ENCODE results near the gene GDF10. TPM values are rescaled to one million over a fixed set of nuclear protein-coding genes. Genes with fewer than 3 reads are reported as not detected.

The GDF10 gene
- total RNA-seq, 4 donors from 2014 or later = 0.79 to 1.2 (median 1.00) TPM; not detected in 1

GRCh38 chr10:47354165-47354564, 54.2 kb downstream of the GDF10 start:
- Histone ChIP-seq H3K9me3 (no peaks in the 10 kb centered on the region), H3K27ac (no peak overlapping the region), H3K36me3 (no peaks in the 10 kb centered on the region), H3K4me3 (no peak overlapping the region), H3K4me1 (no peaks in the 10 kb centered on the region), H3K27me3 (no peaks in the 10 kb centered on the region)
- in situ Hi-C loops (cut with MboI; ENCODE audit: low pct_ligation_motif_present in 1 of 4, low pct_unique_long_range_greater_than_20kb in 1 of 4, low sequenced_read_pairs in 3 of 4) (no loop called here), intact Hi-C loops (cut with DNase I; ENCODE audit: low total_unique reads) (no loop called here)
- DNase-seq = no peak
- TF ChIP-seq POLR2AphosphoS5 (IDR thresholded peaks at IDR 0.05) (no peak), POLR2A (IDR thresholded peaks at IDR 0.05) (no peak), CTCF (IDR thresholded peaks at IDR 0.05) (no peak), EP300 (IDR thresholded peaks at IDR 0.05; ENCODE audit: low read depth) (no peak)
- WGBS, 2 donors (ENCODE audit: low coverage in 1 of 2) = 60 to 81% methylated on average over 1 to 4 of the region's 4 CpGs

GRCh38 chr10:47354900-47355299, 54.9 kb downstream of the GDF10 start:
- Histone ChIP-seq H3K27ac (no peak overlapping the region), H3K27me3 (no peaks in the 10 kb centered on the region), H3K4me1 (no peaks in the 10 kb centered on the region), H3K4me3 (no peak overlapping the region), H3K36me3 (no peaks in the 10 kb centered on the region), H3K9me3 (no peaks in the 10 kb centered on the region)
- DNase-seq = no peak
- intact Hi-C loops (cut with DNase I; ENCODE audit: low total_unique reads) (no loop called here), in situ Hi-C loops (cut with MboI; ENCODE audit: low pct_ligation_motif_present in 1 of 4, low pct_unique_long_range_greater_than_20kb in 1 of 4, low sequenced_read_pairs in 3 of 4) (no loop called here)
- 76% methylated on average over 1 of the region's 1 CpG; no CpG with 5 or more reads in 1 of the 2 donors for WGBS, 2 donors (ENCODE audit: low coverage in 1 of 2)
- TF ChIP-seq POLR2A (IDR thresholded peaks at IDR 0.05) (no peak), POLR2AphosphoS5 (IDR thresholded peaks at IDR 0.05) (no peak), EP300 (IDR thresholded peaks at IDR 0.05; ENCODE audit: low read depth) (no peak), CTCF (IDR thresholded peaks at IDR 0.05) (no peak)

GRCh38 chr10:47356708-47357107, 56.7 kb downstream of the GDF10 start:
- 76% methylated on average over 5 of the region's 5 CpGs; no CpG with 5 or more reads in 1 of the 2 donors for WGBS, 2 donors (ENCODE audit: low coverage in 1 of 2)
- in situ Hi-C loops (cut with MboI; ENCODE audit: low pct_ligation_motif_present in 1 of 4, low pct_unique_long_range_greater_than_20kb in 1 of 4, low sequenced_read_pairs in 3 of 4) = no loop called here
- no peaks in the 10 kb centered on the region for H3K9me3 ChIP-seq
- DNase-seq = no peak
- no peak overlapping the region for H3K4me3 ChIP-seq
- H3K4me1 ChIP-seq = no peaks in the 10 kb centered on the region
- H3K36me3 ChIP-seq = no peaks in the 10 kb centered on the region
- intact Hi-C loops (cut with DNase I; ENCODE audit: low total_unique reads) = no loop called here
- H3K27ac ChIP-seq = no peak overlapping the region
- no peaks in the 10 kb centered on the region for H3K27me3 ChIP-seq
- TF ChIP-seq CTCF (IDR thresholded peaks at IDR 0.05) (no peak), POLR2AphosphoS5 (IDR thresholded peaks at IDR 0.05) (no peak), POLR2A (IDR thresholded peaks at IDR 0.05) (no peak), EP300 (IDR thresholded peaks at IDR 0.05; ENCODE audit: low read depth) (no peak)

- WGBS, 2 donors (ENCODE audit: low coverage in 1 of 2) = 94% methylated on average over 9 of the region's 12 CpGs; no CpG with 5 or more reads in 1 of the 2 donors
- H3K27me3 ChIP-seq = no peaks in the 10 kb centered on the region
- no peaks in the 10 kb centered on the region for H3K9me3 ChIP-seq
- TF ChIP-seq CTCF (IDR thresholded peaks at IDR 0.05) (no peak), EP300 (IDR thresholded peaks at IDR 0.05; ENCODE audit: low read depth) (no peak), POLR2A (IDR thresholded peaks at IDR 0.05) (no peak), POLR2AphosphoS5 (IDR thresholded peaks at IDR 0.05) (no peak)
- H3K4me1 ChIP-seq = no peaks in the 10 kb centered on the region
- H3K27ac ChIP-seq = no peak overlapping the region
- no peak overlapping the region for H3K4me3 ChIP-seq
- intact Hi-C loops (cut with DNase I; ENCODE audit: low total_unique reads) (no loop called here), in situ Hi-C loops (cut with MboI; ENCODE audit: low pct_ligation_motif_present in 1 of 4, low pct_unique_long_range_greater_than_20kb in 1 of 4, low sequenced_read_pairs in 3 of 4) (no loop called here)
- H3K36me3 ChIP-seq = no peaks in the 10 kb centered on the region
- DNase-seq = no peak
Observed at GRCh38 chr10:47357131-47357582, 57.2 kb downstream of the GDF10 start.

All from transverse colon (tissue), 4 donors.